Omental fat pad (tissue), 4 donors: ENCODE measurements around the gene GCLC. TPM values are rescaled to one million over a fixed set of nuclear protein-coding genes. Genes with fewer than 3 reads are reported as not detected.
"Not testable (repeated sequence)": the region's sequence is repeated elsewhere in the genome, so short reads cannot be mapped to it uniquely, and the experiment has no call there.

Source experiments
- ATAC-seq: fragments of 150-250 bp; one replicate; pipeline ENCODE4 v1.9.1; 2016; ENCODE audit warnings: mild to moderate bottlenecking, moderate library complexity; ENCODE audit not compliant: low FRiP score
- DNase-seq: peaks from one replicate; pipeline ENCODE4 v3.0.0-alpha.2; 2019; ENCODE audit warnings: low spot score
- total RNA-seq, 4 donors: library from RNA; depleted of rRNA; stranded (reverse); fragments of >200 nt; gene quantifications; one replicate each; pipeline ENCODE4 v1.1.0, GENCODE V29; 2016
- TF ChIP-seq, protein P1 (sequence below), 3 donors: fragments of 450-650 bp; IDR thresholded peaks; one replicate each; pipeline ENCODE4 v1.5.1; 2016 to 2017; ENCODE audit warnings: antibody characterized with exemption in 3 of 3, mild to moderate bottlenecking in 3 of 3, moderate library complexity in 2 of 3

Gene GCLC
- total RNA-seq, 4 donors from 2014 or later: 38.6 to 86.3 (median 46.6) TPM

DNA sequence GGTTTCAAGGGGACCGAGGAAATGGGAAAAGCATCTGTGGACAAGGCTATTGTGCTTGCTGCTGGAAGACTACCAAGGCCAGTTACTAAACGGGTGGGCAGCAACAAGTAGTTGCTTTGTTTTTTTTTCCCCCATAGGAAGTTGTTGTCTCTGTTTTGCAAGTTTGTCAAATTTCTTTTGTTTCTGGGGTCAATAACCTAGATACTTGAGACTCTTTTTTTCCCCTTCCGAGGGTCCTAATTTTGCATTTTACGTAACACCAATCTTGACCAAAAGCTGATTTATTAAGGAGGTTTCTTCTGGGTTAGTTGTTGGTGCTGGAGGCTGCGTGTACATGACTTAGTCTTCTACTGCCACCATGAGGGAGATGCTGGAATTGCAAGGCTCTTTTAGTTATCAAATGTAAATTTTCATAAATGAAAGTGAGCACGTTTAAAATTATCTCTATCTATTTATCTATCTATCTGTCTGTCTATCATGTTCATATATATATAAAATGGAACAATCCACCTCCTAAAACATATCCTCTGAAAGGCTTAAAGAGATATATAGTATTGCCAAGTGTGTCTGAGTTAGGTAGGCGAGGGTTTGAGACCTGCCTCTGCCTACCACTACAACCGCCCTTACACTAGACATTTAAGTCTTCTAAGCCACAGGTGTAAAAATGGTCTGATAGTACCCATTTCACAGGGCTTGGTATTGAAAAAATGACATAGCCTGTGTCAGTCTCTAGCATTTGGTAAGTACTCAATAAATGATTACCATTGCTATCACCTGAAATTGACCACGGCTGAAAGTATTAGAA is 60.2 kb downstream of the GCLC start:
- no peak for ATAC-seq
- peak; percentile 98 for DNase-seq
- TF ChIP-seq, protein P1, sequence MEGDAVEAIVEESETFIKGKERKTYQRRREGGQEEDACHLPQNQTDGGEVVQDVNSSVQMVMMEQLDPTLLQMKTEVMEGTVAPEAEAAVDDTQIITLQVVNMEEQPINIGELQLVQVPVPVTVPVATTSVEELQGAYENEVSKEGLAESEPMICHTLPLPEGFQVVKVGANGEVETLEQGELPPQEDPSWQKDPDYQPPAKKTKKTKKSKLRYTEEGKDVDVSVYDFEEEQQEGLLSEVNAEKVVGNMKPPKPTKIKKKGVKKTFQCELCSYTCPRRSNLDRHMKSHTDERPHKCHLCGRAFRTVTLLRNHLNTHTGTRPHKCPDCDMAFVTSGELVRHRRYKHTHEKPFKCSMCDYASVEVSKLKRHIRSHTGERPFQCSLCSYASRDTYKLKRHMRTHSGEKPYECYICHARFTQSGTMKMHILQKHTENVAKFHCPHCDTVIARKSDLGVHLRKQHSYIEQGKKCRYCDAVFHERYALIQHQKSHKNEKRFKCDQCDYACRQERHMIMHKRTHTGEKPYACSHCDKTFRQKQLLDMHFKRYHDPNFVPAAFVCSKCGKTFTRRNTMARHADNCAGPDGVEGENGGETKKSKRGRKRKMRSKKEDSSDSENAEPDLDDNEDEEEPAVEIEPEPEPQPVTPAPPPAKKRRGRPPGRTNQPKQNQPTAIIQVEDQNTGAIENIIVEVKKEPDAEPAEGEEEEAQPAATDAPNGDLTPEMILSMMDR (IDR thresholded peaks at IDR 0.05): peak in 2 of 3 donors; percentile 5 to 56

DNA sequence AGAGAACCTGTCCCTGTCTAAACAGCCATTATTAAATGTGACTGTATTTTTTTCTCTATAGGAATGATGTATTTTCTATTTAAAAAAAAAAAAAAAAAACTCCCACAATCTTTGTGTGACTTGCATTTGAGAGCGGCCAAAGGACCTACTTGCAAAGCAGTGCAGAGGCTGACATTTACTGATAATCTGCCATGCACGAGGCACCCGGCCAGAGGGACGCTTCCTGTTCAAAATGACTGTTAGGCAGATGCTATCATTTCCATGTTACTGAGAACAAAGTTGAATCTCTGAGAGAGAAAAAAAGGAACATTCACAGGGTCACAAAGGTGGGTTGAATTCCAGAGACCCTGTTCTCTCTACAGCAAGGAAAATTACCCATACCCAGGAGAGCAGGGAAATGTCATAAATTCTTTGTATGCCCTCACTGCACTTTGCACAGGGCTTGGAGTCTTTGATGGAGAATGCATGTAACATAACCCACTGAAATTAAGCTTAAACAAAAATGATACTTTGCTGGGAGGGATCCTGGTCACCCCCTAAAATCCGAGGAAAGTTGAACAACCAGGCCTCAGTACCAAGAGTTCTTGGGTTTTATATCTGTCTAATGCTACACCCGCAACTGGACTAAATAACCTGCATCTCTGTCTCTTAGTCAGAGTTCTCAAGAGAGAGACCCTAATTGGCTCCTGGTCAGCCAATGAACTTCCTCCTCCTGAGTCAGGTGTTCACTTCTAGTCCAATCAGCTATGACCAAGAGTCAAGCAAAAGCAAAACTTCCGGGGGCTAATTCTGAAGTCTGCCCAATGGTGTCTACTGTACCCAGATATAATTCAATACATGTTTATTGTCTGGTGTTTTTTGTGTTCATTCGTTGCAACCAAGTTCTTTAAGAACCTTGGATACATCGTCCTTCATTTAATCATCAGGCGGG is 61.2 kb downstream of the GCLC start:
- ATAC-seq: no peak
- TF ChIP-seq, protein P1 (IDR thresholded peaks at IDR 0.05): no peak
- no peak for DNase-seq

- DNase-seq (no peak), ATAC-seq (no peak)
- TF ChIP-seq, protein P1 (IDR thresholded peaks at IDR 0.05): no peak
These were observed 63.6 kb downstream of the GCLC start for GRCh38 chr6:53481323-53481722.

DNA sequence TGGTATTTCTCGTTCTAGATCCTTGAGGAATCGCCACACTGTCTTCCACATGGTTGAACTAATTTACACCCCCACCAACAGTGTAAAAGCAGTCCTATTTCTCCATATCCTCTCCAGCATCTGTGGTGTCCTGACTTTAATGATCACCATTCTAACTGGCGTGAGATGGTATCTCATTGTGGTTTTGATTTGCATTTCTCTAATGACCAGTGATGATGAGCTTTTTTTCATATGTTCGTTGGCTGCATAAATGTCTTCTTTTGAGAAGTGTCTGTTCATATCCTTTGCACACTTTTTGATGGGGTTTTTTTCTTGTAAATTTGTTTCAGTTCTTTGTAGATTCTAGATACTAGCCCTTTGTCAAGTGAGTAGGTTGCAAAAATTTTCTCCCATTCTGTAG is 64.1 kb downstream of the GCLC start:
- not testable (repeated sequence) for ATAC-seq, DNase-seq

DNA sequence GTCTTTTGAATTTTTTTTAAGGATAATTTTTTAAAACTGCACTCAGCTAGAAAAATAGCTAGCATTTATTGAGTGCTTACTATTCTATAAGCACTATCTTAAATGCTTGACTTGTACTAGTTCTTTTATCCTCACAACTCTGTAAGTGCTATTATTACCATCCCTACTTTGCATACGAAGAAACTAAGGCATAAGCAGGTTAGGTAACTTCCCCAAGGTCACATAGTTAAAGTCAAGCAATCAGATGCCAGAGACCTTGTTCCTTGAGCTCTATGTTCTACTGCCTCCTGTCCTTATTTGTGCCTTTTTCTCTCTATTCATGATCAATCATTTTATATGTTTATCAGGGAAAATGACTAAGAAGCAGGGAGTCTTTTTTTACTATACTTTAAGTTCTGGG is 65.0 kb downstream of the GCLC start:
- DNase-seq (no peak), ATAC-seq (no peak)
- TF ChIP-seq, protein P1 (IDR thresholded peaks at IDR 0.05): no peak

DNA sequence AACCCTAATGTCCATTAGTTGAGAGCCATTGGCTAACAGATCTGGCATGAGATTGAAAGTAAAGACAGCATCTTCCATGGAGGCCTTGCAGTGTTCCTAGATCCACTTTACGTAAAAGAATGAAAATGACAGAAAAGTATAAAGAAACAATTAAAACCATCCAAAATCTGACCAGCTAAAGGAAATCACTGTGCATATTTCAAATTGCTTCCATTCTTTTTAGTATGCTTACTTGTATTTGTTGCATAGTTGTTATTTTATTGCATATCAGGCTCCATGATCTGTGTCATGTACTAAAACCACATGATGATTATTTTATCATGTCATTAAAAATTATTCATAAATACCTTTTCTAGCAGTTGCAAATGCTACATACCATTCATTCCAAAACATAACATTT is 67.9 kb downstream of the GCLC start:
- DNase-seq (no peak), ATAC-seq (no peak)
- TF ChIP-seq, protein P1 (IDR thresholded peaks at IDR 0.05): no peak

- DNase-seq: no peak
- ATAC-seq: no peak
- TF ChIP-seq, protein P1 (IDR thresholded peaks at IDR 0.05): no peak
These were observed 70.9 kb downstream of the GCLC start for GRCh38 chr6:53474010-53474409.
